Thymus (tissue), 11 donors: Measurements from ENCODE around the gene SMIM21. TPM values are rescaled to one million over a fixed set of nuclear protein-coding genes. Genes with fewer than 3 reads are reported as not detected.

Experiments used
- DNase-seq, 9 donors: peaks; one replicate each; pipeline ENCODE4 v3.0.0-alpha.2; 2013; ENCODE audit warnings: low spot score in 9 of 9, low read depth in 6 of 9, missing footprints in 1 of 9
- H3K27ac ChIP-seq, 2 donors: one replicate each; pipeline ENCODE4 v1.5.1; 2013; ENCODE audit warnings: control low read depth in 1 of 2, low read depth in 1 of 2, low read length in 1 of 2, mild to moderate bottlenecking in 1 of 2, moderate library complexity in 1 of 2
- H3K27me3 ChIP-seq, 2 donors: one replicate each; pipeline ENCODE4 v1.5.1; 2013; ENCODE audit warnings: low read length in 1 of 2; ENCODE audit not compliant: control insufficient read depth in 2 of 2, insufficient read depth in 1 of 2
- H3K36me3 ChIP-seq, 2 donors: one replicate each; pipeline ENCODE4 v1.5.1; 2013; ENCODE audit warnings: low read length in 1 of 2, mild to moderate bottlenecking in 1 of 2, moderate library complexity in 1 of 2; ENCODE audit not compliant: control insufficient read depth in 2 of 2, insufficient read depth in 2 of 2
- H3K4me1 ChIP-seq, 2 donors: one replicate each; pipeline ENCODE4 v1.5.1; 2013; ENCODE audit warnings: low read length in 2 of 2; ENCODE audit not compliant: control insufficient read depth in 2 of 2, insufficient read depth in 2 of 2
- H3K4me3 ChIP-seq, 2 donors: one replicate each; pipeline ENCODE4 v1.5.1; 2013; ENCODE audit warnings: low read length in 2 of 2, control low read depth in 1 of 2, mild to moderate bottlenecking in 1 of 2
- H3K9me3 ChIP-seq, 2 donors: one replicate each; pipeline ENCODE4 v1.5.1; 2013; ENCODE audit warnings: low read length in 1 of 2, mild to moderate bottlenecking in 1 of 2; ENCODE audit not compliant: control insufficient read depth in 2 of 2, insufficient read depth in 1 of 2
- WGBS: extraction: QIAGEN DNeasy Blood & Tissue Kit; methylation state at CpG from one replicate; pipeline ENCODE4 v1.1.7; 2013; 5-methylcytosine and 5-hydroxymethylcytosine counted together
- polyA plus RNA-seq: library from polyadenylated mRNA; stranded (reverse); fragments of 200-250 nt; gene quantifications from one replicate; pipeline ENCODE4 v1.2.3, GENCODE V29; 2013
- total RNA-seq: library from RNA; stranded (reverse); fragments of 120-200 nt; gene quantifications from one replicate; pipeline ENCODE4 v1.2.4, GENCODE V29; 2013
- donor health status: healthy.

The SMIM21 gene
- total and polyA plus RNA-seq, 2 donors, result 0.02 TPM; not detected in 1

DNA sequence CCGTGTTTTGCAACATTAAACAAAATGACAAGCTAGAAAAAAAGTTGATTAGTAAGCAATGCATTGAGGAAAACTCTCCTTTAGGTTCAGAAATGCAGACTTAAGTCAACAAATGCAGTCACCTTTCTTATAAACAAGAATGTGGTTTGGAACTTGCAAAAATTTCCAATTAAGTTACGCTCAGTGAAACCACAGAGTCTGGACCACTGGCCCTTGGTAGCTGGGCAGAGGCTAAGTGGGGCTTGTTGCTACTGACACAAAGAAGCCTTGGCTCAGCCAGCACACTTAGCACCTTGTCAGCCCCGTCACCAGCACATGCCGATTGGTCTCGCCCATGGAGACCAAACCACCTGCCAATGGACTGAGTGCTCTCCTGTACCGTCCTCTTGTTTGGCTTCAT lies 53.0 kb downstream of the SMIM21 start:
- Histone ChIP-seq H3K36me3 (no peaks in the 10 kb centered on the region), H3K27me3 (no peaks in the 10 kb centered on the region), H3K27ac (no peak overlapping the region), H3K4me3 (no peak overlapping the region), H3K4me1 (no peaks in the 10 kb centered on the region), H3K9me3 (no peaks in the 10 kb centered on the region)
- 97% methylated on average over 6 of the region's 6 CpGs for WGBS
- no peak for DNase-seq

DNA sequence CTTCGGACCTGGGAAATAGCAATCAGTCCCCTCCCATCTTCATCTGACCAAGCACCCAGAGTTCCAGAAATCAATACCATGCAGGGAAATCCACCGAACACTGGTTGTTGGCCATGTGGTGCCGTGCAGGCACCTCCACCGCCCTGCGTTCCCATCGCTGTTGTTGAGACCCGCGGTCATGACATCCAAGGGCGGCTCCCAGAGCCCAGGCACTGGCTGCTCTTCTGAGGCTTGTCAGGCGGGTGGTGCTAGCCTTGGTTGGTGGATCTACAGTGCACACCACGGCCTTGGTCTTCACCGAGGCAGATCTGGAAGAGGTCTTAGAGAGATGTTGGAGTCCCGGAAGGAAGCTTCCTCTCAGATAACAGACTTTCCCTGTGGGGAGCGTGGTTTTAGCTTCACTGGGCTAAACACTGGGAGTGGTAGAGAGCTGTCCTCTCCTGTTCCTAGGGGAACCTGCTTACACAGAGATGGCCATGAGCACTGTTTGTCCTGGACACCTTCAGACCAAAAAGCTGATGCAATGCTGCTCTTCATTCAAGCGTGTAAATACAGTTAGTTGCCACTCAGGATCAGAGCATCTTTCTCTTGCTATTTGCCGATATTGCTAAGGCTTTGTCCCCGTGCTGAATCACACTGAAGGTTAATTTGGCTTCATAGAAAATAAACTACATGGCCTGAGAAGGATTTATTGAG lies 58.3 kb downstream of the SMIM21 start:
- Histone ChIP-seq H3K27me3 (no peaks in the 10 kb centered on the region), H3K27ac (no peak overlapping the region), H3K36me3 (no peaks in the 10 kb centered on the region), H3K4me1 (no peaks in the 10 kb centered on the region), H3K4me3 (no peak overlapping the region), H3K9me3 (no peaks in the 10 kb centered on the region)
- 95% methylated on average over 17 of the region's 17 CpGs for WGBS
- DNase-seq, result no peak

DNA sequence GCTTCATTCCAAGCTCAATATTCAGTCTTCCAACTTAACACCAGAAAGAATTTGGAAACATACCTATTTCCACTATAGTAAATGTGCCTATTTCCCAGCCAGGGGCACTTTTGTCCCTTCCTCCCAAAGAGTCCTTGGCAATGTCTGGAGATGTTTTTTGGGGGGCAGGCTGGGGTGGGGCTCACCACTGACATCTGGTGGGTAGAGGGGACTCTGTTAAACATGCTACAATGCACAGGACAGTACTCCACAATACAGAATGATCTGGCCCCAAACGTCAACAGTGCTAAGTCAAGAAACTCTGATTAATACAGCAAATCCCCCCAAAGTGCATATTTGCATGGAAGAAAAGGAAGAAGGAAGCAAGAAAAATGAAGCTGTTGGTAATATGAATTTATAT lies 61.7 kb downstream of the SMIM21 start:
- no peak for DNase-seq
- no peak overlapping the region for H3K4me3 ChIP-seq
- WGBS, result 73% methylated on average over 1 of the region's 1 CpG

DNA sequence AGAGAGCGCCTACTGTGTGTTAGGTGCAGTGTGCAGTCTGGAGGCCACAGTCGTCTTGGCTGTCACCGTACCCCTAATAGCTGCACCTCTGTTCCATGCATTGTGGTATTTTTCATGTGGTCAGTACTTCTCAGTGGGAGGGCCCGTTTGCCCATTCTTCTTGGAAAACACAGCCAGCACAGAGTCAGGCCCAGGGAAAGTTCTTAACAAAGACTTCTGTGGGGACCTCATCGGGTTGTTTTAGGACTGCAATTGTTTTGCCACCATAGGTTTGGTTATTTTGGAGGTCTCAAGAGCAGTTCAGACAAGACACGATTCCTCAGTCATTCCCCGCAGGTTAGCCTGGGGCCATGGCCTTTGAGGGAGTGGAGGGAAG lies 62.3 kb downstream of the SMIM21 start:
- no peak for DNase-seq
- 95% methylated on average over 7 of the region's 7 CpGs for WGBS
- H3K9me3 ChIP-seq, result no peaks in the 10 kb centered on the region
- no peaks in the 10 kb centered on the region for H3K27me3 ChIP-seq
- no peak overlapping the region for H3K27ac ChIP-seq
- no peaks in the 10 kb centered on the region for H3K4me1 ChIP-seq
- no peak overlapping the region for H3K4me3 ChIP-seq
- no peaks in the 10 kb centered on the region for H3K36me3 ChIP-seq

More for the DNA sequence above, 61.7 kb downstream of the SMIM21 start:
- Histone ChIP-seq H3K36me3 (no peaks in the 10 kb centered on the region), H3K27ac (no peak overlapping the region), H3K9me3 (no peaks in the 10 kb centered on the region), H3K4me1 (no peaks in the 10 kb centered on the region), H3K27me3 (no peaks in the 10 kb centered on the region)

DNA sequence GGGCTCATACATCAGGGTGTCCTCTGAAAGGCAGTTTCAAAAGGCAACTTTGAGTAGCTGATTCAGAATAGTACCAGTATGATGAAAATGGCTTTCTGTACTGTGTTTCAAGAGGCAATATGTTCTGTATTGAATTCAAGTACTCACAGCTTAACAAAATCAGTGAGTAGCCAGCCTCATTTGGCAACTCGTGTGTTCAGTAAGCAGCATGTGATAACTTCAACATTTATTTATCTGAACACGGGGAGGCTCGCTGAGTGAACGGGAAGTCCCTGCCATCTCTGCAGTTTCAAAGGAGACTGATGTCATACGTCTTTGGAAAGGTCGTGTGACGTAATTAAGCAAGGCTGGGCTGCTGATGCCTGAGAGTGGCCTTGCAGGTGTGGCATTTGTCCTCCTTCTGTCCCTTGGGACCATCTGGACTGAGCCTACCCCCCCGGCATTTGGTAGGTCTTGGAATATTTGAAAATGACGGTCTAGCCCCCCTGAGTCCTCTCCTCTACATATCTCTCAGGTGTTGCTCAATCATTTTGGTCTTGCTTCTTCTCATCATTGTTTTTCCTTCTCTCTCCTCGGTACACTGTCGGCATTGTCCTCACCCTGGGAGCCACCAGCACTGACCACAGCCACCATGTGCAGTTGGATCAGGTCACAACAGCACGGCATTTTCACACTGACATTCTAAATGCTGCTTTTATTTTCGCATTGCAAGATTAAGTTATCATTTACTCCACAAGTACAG lies 62.8 kb downstream of the SMIM21 start:
- H3K36me3 ChIP-seq, result no peaks in the 10 kb centered on the region
- no peaks in the 10 kb centered on the region for H3K9me3 ChIP-seq
- no peak overlapping the region for H3K27ac ChIP-seq
- H3K4me1 ChIP-seq, result no peaks in the 10 kb centered on the region
- WGBS, result 95% methylated on average over 13 of the region's 13 CpGs
- peak in 1 of 9 donors; percentile 4 for DNase-seq
- no peak overlapping the region for H3K4me3 ChIP-seq
- H3K27me3 ChIP-seq, result peaks cover 0 to under 1% of the 10 kb centered on the region in 2 donors

DNA sequence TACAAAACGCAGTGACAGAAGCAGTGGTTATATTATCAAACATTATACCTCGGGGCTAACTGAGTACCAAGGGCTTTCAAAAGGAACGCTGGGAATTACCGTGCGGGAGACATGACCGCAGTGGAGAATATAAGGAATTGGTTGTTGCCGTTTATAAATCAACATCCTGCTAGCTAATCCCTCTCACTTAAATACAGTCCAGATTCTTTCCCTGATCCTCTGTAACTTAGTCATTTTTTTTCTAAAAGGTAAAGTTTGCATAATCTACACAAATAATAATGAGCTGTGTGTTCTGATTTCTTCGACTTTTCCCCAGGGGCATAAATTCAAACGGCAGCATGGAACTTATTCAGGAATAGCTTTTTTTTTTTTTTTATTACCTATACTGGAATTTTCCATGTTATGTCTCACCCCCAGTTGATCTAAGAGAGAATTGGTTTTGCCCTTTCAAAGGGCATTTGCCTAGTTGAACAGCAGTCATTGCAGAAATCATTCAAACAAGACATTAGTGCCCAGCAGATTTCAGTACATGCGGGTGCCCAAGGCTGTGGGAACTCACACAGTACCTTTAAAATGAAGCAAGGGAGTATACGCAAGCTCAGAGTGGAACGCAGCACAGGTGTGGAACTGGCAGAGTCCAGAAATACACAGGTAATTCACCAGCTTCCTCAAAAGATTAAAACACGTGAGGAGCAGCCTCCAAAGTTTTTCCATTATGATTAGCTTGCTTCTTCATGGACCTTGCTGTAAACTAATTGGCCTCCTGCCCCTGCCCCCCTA lies 63.9 kb downstream of the SMIM21 start:
- WGBS, result 91% methylated on average over 13 of the region's 13 CpGs
- no peaks in the 10 kb centered on the region for H3K4me1 ChIP-seq
- H3K9me3 ChIP-seq, result no peaks in the 10 kb centered on the region
- no peak overlapping the region for H3K27ac ChIP-seq
- peaks cover 2 to 3% of the 10 kb centered on the region in 2 donors for H3K27me3 ChIP-seq
- no peak for DNase-seq
- H3K36me3 ChIP-seq, result no peaks in the 10 kb centered on the region
- H3K4me3 ChIP-seq, result no peak overlapping the region

DNA sequence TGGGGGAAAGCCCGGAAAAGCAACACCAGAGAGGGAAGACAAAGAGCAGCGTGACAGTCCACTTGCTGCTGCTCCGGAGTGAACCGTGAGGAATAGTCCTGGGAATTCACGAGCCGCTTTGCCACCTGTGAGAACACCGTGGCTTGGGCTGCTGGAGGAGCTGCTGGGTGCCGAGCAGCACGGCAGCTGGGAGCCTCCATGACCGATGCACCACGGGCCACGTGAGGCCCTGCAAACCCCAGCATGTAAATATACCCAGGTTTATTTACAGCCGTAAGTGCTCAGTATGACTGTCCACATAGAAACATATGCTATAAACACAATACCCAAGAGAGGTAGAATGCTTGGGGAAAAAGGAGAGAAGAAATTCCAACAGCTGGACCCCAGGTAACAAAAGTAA lies 65.1 kb downstream of the SMIM21 start:
- Histone ChIP-seq H3K4me1 (no peaks in the 10 kb centered on the region), H3K4me3 (no peak overlapping the region), H3K27me3 (peaks cover 2 to 3% of the 10 kb centered on the region in 2 donors), H3K27ac (no peak overlapping the region), H3K36me3 (no peaks in the 10 kb centered on the region), H3K9me3 (no peaks in the 10 kb centered on the region)
- 95% methylated on average over 13 of the region's 13 CpGs for WGBS
- no peak for DNase-seq

DNA sequence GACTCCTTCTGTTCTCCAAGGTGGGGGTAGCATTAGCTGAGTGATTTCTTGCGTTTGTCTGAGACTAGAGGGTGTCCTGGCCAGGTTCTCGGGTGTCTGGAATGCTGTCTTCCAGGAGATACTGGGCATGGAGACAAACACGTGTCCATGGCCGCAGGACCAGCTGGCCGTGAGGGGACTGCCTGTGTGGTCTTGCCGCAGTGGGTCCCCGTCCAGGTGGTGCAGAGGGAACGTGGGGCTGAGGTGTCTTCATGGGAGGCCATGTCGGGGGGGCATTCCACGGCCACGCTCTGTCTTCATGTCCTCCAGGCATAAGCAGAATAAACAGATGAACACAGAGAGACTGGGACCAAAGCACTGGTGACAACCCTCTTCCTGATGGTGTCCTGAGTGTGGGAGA lies 66.6 kb downstream of the SMIM21 start:
- Histone ChIP-seq H3K36me3 (no peaks in the 10 kb centered on the region), H3K9me3 (no peaks in the 10 kb centered on the region), H3K27me3 (peaks cover 2 to 3% of the 10 kb centered on the region in 2 donors), H3K4me1 (no peaks in the 10 kb centered on the region), H3K27ac (no peak overlapping the region), H3K4me3 (no peak overlapping the region)
- DNase-seq, result no peak
- WGBS, result 95% methylated on average over 11 of the region's 11 CpGs

DNA sequence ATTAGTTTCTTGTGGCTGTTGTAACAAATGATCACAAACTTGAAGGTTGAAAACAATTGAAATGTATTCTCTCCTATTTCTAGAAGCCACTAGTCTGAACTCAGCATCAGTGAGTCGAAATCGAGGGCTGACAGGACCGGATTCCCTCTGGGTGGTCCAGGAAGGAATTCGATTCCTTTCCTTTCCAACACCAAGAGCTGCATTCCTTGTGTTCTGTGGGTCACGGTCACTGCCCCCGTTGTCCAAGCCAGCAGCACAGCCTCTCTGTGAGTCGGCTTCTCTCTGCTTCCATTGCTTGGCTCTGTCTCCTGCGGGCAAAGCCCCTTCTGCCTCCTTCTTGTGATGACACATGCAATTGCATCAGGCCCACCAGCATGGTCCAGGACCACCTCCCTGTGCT lies 67.3 kb downstream of the SMIM21 start:
- Histone ChIP-seq H3K4me3 (no peak overlapping the region), H3K27ac (no peak overlapping the region), H3K27me3 (peaks cover 2 to 3% of the 10 kb centered on the region in 2 donors), H3K9me3 (no peaks in the 10 kb centered on the region), H3K36me3 (no peaks in the 10 kb centered on the region), H3K4me1 (no peaks in the 10 kb centered on the region)
- no peak for DNase-seq
- 93% methylated on average over 8 of the region's 8 CpGs for WGBS
